K562 (cell line): ENCODE data around the gene SLC25A10. TPM values are rescaled to one million over a fixed set of nuclear protein-coding genes. Genes with fewer than 3 reads are reported as not detected.

Source experiments
- RERE ChIP-seq: sonication (generic); formaldehyde crosslinking; IDR thresholded peaks from 2 replicates; pipeline ENCODE4 v1.8.0; 2023; ENCODE audit warnings: missing genetic modification reagents, mild to moderate bottlenecking, borderline replicate concordance
- polyA plus RNA-seq, 8 experiments: library from polyadenylated mRNA; depleted of rRNA in 4 of 8; stranded (reverse) in 5 of 8; unstranded in 3 of 8; fragments of >200 nt; fragmentation: Nextera tagmentation in 2 of 8; fragmentation: Illumina TruSeq in 1 of 8; extraction: Ambion mirVana in 2 of 8; extraction: Trizol in 1 of 8; gene quantifications; 2 replicates each; pipeline versions ENCODE4 v1.2.1 to v1.2.3, GENCODE V29; 2011 to 2014; ENCODE audit warnings: inconsistent platforms in 1 of 8, missing spikeins in 1 of 8
- total RNA-seq, 7 experiments: library from RNA; depleted of rRNA in 6 of 7; stranded (reverse); fragments of >200 nt in 6 of 7; fragmentation: Illumina TruSeq in 2 of 7; extraction: Trizol in 2 of 7; gene quantifications; 2 replicates each; pipeline versions ENCODE4 v1.2.1 to v1.2.3, GENCODE V29; 2011 to 2021; ENCODE audit warnings: low replicate concordance in 1 of 7

The SLC25A10 gene
- total and polyA plus RNA-seq, 9 of the 15 experiments (the other 6 are each of a cell fraction or from before 2014, with no cell fraction given) = 0.10 to 85.6 (median 34.3) TPM

GRCh38 chr17:81703747-81704654 lies 8.1 kb upstream of the SLC25A10 start (continued):
- TF ChIP-seq RERE (CRISPR knock-in tag) = 0 out of 2 replicates have a peak, but pooled peaks have one; percentile 11
